OCI-LY7 (cell line): Measurements from ENCODE around the gene SH3PXD2A. TPM values are rescaled to one million over a fixed set of nuclear protein-coding genes. Genes with fewer than 3 reads are reported as not detected.

Source experiments
- BruUV-seq: library from RNA; stranded (reverse); fragments of 400-500 nt; replicated peaks from 2 replicates; lab custom pipeline; 2021; lab: Mats Ljungman, UMichigan
- CTCF ChIA-PET: fragments of 300-600 bp; sonication (Branson Sonifier 250); formaldehyde crosslinking; loops from one replicate; lab custom pipeline; 2022; ENCODE audit warnings: antibody characterized with exemption; ENCODE audit not compliant: unreplicated experiment; lab: Charles Lee
- POLR2A ChIA-PET: fragments of 300-600 bp; sonication (Branson Sonifier 250); formaldehyde crosslinking; loops from one replicate; lab custom pipeline; 2022; ENCODE audit warnings: antibody characterized with exemption; lab: Charles Lee
- DNase-seq: peaks from one replicate; pipeline ENCODE4 v3.0.0-alpha.2; 2015; ENCODE audit warnings: low spot score
- H2AFZ ChIP-seq: fragments of 200-600 bp; sonication (generic), shearing (Covaris generic); 2 replicates; pipeline ENCODE4 v1.6.1; 2014; ENCODE audit warnings: mild to moderate bottlenecking, antibody characterized with exemption, low read length, moderate library complexity
- H3K27ac ChIP-seq: fragments of 200-600 bp; sonication (generic); 2 replicates; pipeline ENCODE4 v1.5.1; 2014; ENCODE audit warnings: mixed run types, low read depth, mild to moderate bottlenecking, moderate library complexity, low read length, inconsistent platforms; ENCODE audit not compliant: poor library complexity, severe bottlenecking
- H3K36me3 ChIP-seq: fragments of 200-600 bp; sonication (generic); 2 replicates; pipeline ENCODE4 v1.6.1; 2014; ENCODE audit warnings: mild to moderate bottlenecking, antibody characterized with exemption, low read length, moderate library complexity, mixed read lengths; ENCODE audit not compliant: insufficient read depth
- H3K4me1 ChIP-seq: fragments of 200-600 bp; sonication (generic); 2 replicates; pipeline ENCODE4 v1.5.1; 2014; ENCODE audit warnings: mild to moderate bottlenecking, low read length; ENCODE audit not compliant: insufficient read depth, poor library complexity, severe bottlenecking
- H3K4me2 ChIP-seq: fragments of 200-600 bp; sonication (generic); 2 replicates; pipeline ENCODE4 v1.6.1; 2014; ENCODE audit warnings: mild to moderate bottlenecking, low read length
- H3K4me3 ChIP-seq: fragments of 200-600 bp; sonication (generic); 2 replicates; pipeline ENCODE4 v1.5.1; 2014; ENCODE audit warnings: mild to moderate bottlenecking, low read depth, low read length; ENCODE audit not compliant: poor library complexity, severe bottlenecking
- H3K79me2 ChIP-seq: fragments of 200-600 bp; sonication (generic); 2 replicates; pipeline ENCODE4 v1.6.1; 2016; ENCODE audit warnings: low read depth, mild to moderate bottlenecking, low read length, moderate library complexity, mixed read lengths; ENCODE audit not compliant: insufficient read depth
- H3K9me2 ChIP-seq: fragments of 200-600 bp; sonication (generic); 2 replicates; pipeline ENCODE4 v1.6.1; 2016; ENCODE audit warnings: mild to moderate bottlenecking, low read length, mixed read lengths; ENCODE audit not compliant: insufficient read depth
- H3K9me3 ChIP-seq: fragments of 200-600 bp; sonication (generic); 2 replicates; pipeline ENCODE4 v1.6.1; 2014; ENCODE audit warnings: mild to moderate bottlenecking, mixed run types, low read length, mixed read lengths
- H4K20me1 ChIP-seq: fragments of 200-600 bp; sonication (generic); 2 replicates; pipeline ENCODE4 v1.6.1; 2014; ENCODE audit warnings: mild to moderate bottlenecking, antibody characterized with exemption, low read length, moderate library complexity, mixed read lengths; ENCODE audit not compliant: insufficient read depth
- EZH2phosphoT487 ChIP-seq: fragments of 200-600 bp; sonication (generic); IDR thresholded peaks from 2 replicates; pipeline ENCODE4 v1.6.1; 2018; ENCODE audit warnings: low read depth, borderline replicate concordance, mild to moderate bottlenecking, mixed run types, antibody characterized with exemption, low read length, moderate library complexity, mixed read lengths
- intact Hi-C: fragments of 100-400 bp; cut with micrococcal nuclease; formaldehyde crosslinking; loops from one replicate; pipeline ENCODE4 v1.10.0; 2022; ENCODE audit not compliant: unreplicated experiment
- total RNA-seq, 2 experiments: library from RNA; depleted of rRNA in 1 of 2; stranded (reverse); fragments of >200 nt in 1 of 2; shearing (Covaris generic) in 1 of 2; gene quantifications; 2 replicates each; pipeline ENCODE4 v1.2.3, GENCODE V29; 2014 to 2022
- TF ChIP-seq, protein P1 (sequence below): fragments of 200-600 bp; sonication (generic); conservative IDR thresholded peaks from 2 replicates; pipeline ENCODE4 v1.5.1; 2014; ENCODE audit warnings: mild to moderate bottlenecking, antibody characterized with exemption, low read length, moderate library complexity, mixed read lengths

The SH3PXD2A gene
- total RNA-seq, 2 experiments from 2014 or later, result 0.85 to 5.9 TPM

DNA sequence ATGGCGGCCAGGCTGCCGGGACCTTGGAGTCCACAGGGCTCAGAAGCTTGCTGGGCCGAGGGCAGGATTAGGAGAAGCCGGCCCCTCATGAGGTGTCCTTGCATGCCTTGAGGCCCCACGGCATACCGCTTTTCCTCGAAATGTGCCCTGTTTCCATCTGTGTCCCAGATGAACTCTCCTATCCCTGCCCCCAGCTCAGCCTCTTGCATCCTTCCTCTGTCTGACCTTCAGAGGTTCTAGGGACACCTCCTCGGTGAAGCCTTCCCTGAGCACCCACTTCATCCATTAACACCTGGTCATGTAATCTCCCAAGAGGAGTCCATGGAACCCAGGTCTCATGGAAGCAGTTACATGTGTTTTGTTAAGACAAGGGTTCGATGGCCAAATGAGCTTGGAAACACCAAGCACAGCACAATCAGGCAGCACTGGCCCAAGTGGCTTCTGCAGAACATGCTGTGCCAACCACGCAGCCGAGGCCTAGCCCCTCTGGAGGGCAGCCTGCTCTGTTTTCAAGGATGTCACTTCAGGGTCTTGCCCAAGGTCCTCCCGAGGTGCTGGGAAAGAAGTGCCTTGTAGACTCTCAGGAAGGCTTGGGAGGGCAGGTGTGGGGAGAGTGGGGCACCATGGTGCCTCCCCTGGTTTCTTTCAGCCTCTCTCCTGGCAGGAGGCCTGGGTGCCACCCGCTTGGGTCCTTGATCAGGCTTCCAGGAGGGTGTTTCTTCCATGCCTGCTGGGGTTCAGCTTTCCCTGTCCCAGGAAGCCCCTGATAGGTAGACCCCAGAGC is 237.6 kb downstream of the SH3PXD2A start:
- POLR2A ChIA-PET, result interaction anchor here (0.6 kb wide), 1 partner anchor 1813 kb away, joined by 5 read pairs; no protein-coding TSS in a partner anchor

DNA sequence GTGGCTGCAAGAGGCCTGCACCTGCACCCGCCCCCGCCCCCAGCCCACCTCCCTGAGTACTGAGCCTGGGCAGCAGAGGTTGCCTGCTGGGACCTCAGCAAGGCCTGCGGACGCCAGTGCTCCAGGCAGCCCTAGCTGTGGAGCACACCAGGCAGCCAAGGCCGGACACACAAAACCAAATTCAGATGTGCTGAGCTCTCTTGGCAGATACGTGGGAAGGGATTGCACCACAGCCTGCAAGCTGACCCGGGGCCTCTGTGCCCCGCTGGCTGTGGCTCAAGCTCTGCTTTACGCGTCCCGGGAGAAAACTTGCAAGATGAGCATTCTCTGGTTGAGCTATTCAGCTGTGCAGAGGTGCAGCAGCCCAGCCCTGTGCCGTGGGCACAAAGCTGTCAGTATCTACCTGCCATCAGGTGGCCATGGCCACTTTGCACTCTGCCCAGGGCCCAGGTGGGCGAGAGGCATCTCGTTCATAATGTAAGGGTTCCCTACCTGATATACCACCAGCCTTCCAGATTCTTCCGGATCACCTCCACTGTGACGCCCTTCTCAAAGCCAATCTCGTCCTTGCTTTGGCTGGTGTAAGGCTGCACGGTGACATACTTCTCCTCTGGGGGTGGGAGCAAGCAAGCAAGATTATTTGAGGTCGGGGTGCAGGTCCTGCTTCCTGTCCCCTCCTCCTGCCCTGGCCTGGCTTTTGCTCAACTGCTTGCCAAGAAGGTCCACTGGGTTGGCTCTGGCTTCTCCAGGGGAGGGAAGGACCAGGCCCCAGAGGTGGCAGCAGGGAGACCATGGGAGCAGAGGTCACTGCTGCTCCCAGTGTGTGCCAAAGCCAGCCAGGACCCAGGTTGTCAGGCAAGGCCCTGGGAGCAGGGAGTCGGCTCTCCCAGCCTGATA is 238.4 kb downstream of the SH3PXD2A start:
- Histone ChIP-seq H3K4me3 (no peak overlapping the region), H4K20me1 (no peaks in the 10 kb centered on the region; the same call in 1 of the 2 replicates), H3K79me2 (no peaks in the 10 kb centered on the region), H3K27ac (no peak overlapping the region), H3K36me3 (no peaks in the 10 kb centered on the region), H3K9me2 (no peaks in the 10 kb centered on the region), H3K4me2 (no peak overlapping the region), H3K4me1 (no peaks in the 10 kb centered on the region), H3K9me3 (no peaks in the 10 kb centered on the region), H2AFZ (no peak overlapping the region)
- TF ChIP-seq, protein P1, sequence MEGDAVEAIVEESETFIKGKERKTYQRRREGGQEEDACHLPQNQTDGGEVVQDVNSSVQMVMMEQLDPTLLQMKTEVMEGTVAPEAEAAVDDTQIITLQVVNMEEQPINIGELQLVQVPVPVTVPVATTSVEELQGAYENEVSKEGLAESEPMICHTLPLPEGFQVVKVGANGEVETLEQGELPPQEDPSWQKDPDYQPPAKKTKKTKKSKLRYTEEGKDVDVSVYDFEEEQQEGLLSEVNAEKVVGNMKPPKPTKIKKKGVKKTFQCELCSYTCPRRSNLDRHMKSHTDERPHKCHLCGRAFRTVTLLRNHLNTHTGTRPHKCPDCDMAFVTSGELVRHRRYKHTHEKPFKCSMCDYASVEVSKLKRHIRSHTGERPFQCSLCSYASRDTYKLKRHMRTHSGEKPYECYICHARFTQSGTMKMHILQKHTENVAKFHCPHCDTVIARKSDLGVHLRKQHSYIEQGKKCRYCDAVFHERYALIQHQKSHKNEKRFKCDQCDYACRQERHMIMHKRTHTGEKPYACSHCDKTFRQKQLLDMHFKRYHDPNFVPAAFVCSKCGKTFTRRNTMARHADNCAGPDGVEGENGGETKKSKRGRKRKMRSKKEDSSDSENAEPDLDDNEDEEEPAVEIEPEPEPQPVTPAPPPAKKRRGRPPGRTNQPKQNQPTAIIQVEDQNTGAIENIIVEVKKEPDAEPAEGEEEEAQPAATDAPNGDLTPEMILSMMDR, result no peak
- no peak for TF ChIP-seq EZH2phosphoT487
- no TSS peak for BruUV-seq
- DNase-seq, result no peak
- ChIA-PET CTCF (no interaction called here), POLR2A (interaction anchor here (0.7 kb wide), 1 partner anchor 68 kb away, joined by 4 read pairs; no protein-coding TSS in a partner anchor)
- intact Hi-C loops, result no loop called here

More for the DNA sequence above, 237.6 kb downstream of the SH3PXD2A start:
- BruUV-seq, result no TSS peak
- H3K79me2 ChIP-seq, result no peaks in the 10 kb centered on the region
- no peaks in the 10 kb centered on the region for H3K4me1 ChIP-seq
- H2AFZ ChIP-seq, result no peak overlapping the region
- H3K27ac ChIP-seq, result no peak overlapping the region
- H3K4me3 ChIP-seq, result no peak overlapping the region
- intact Hi-C loops, result no loop called here
- H3K36me3 ChIP-seq, result no peaks in the 10 kb centered on the region
- CTCF ChIA-PET, result no interaction called here
- no peak overlapping the region for H3K4me2 ChIP-seq
- DNase-seq, result no peak
- H3K9me2 ChIP-seq, result no peaks in the 10 kb centered on the region
- no peaks in the 10 kb centered on the region for H3K9me3 ChIP-seq
- H4K20me1 ChIP-seq, result no peaks in the 10 kb centered on the region; the same call in 1 of the 2 replicates
- TF ChIP-seq, protein P1, result no peak
- no peak for TF ChIP-seq EZH2phosphoT487
